Endothelial cell of umbilical vein (primary cell): ENCODE measurements around the gene NSFL1C. TPM values are rescaled to one million over a fixed set of nuclear protein-coding genes. Genes with fewer than 3 reads are reported as not detected.

Experiments used
- BruUV-seq: library from RNA; stranded (reverse); fragments of 400-500 nt; replicated peaks from 2 replicates; lab custom pipeline; 2021; lab: Mats Ljungman, UMichigan
- CTCF ChIA-PET: fragments of 300-600, 350-600 bp; sonication (Branson Sonifier 250); formaldehyde crosslinking; loops from one replicate; lab custom pipeline; 2021; ENCODE audit warnings: antibody characterized with exemption, inconsistent platforms; lab: Charles Lee
- POLR2A ChIA-PET: fragments of 300-600, 350-600 bp; sonication (Branson Sonifier 250); formaldehyde crosslinking; loops from one replicate; lab custom pipeline; 2021; ENCODE audit warnings: antibody characterized with exemption, inconsistent platforms; lab: Charles Lee
- DNase-seq: peaks from one replicate; pipeline ENCODE4 v3.0.0-alpha.2; 2011; ENCODE audit warnings: low read depth, low spot score
- FAIRE-seq: peaks from 2 replicates; lab custom pipeline; 2011; peaks lifted over from hg19 to GRCh38; lab: Jason Lieb, UNC
- H2AFZ ChIP-seq: 2 replicates; pipeline ENCODE4 v1.6.0; 2012; ENCODE audit warnings: low read depth, low read length, control low read depth, inconsistent platforms
- H3K27ac ChIP-seq: 2 replicates; pipeline ENCODE4 v1.5.1; 2011; ENCODE audit warnings: low read depth, mild to moderate bottlenecking, control low read depth, low read length, moderate library complexity; ENCODE audit not compliant: insufficient read depth
- H3K27me3 ChIP-seq, 2 experiments: 2 replicates each; pipeline versions ENCODE4 v1.6.0 to v1.6.1; 2011; ENCODE audit warnings: low read length in 2 of 2, mixed read lengths in 1 of 2; ENCODE audit not compliant: control insufficient read depth in 2 of 2, insufficient read depth in 2 of 2
- H3K36me3 ChIP-seq, 2 experiments: 2 replicates in 1 of 2; 3 replicates in 1 of 2; pipeline ENCODE4 v1.5.1; 2011; ENCODE audit warnings: low read length in 2 of 2, mild to moderate bottlenecking in 1 of 2, moderate library complexity in 1 of 2; ENCODE audit not compliant: control insufficient read depth in 2 of 2, insufficient read depth in 2 of 2; ENCODE audit errors: extremely low read depth in 1 of 2
- H3K4me1 ChIP-seq: 3 replicates; pipeline ENCODE4 v1.5.1; 2011; ENCODE audit warnings: mild to moderate bottlenecking, low read length; ENCODE audit not compliant: control insufficient read depth, insufficient read depth; ENCODE audit errors: extremely low read depth
- H3K4me2 ChIP-seq: 2 replicates; pipeline ENCODE4 v1.6.1; 2011; ENCODE audit warnings: low read length, control low read depth, mixed read lengths; ENCODE audit not compliant: insufficient read depth
- H3K4me3 ChIP-seq, 3 experiments: fragments of 200-600 bp in 1 of 3; sonication (generic), shearing (Covaris generic) in 1 of 3; replicated peaks in 1 of 3; 2 replicates each; pipeline ENCODE4 v1.5.1; 2011 to 2016; ENCODE audit warnings: control low read depth in 3 of 3, low read length in 3 of 3, mild to moderate bottlenecking in 2 of 3, inconsistent platforms in 1 of 3, low read depth in 1 of 3, moderate library complexity in 1 of 3; ENCODE audit not compliant: insufficient read depth in 1 of 3
- H3K79me2 ChIP-seq: 2 replicates; pipeline ENCODE4 v1.6.0; 2012; ENCODE audit warnings: low read length, inconsistent platforms; ENCODE audit not compliant: control insufficient read depth, insufficient read depth
- H3K9ac ChIP-seq: replicated peaks from 2 replicates; pipeline ENCODE3; 2011; ENCODE audit warnings: low read length, control low read depth; ENCODE audit not compliant: insufficient read depth; ENCODE audit errors: extremely low read depth
- H3K9me1 ChIP-seq: replicated peaks from 3 replicates; pipeline ENCODE4 v1.6.0; 2011; ENCODE audit warnings: mild to moderate bottlenecking, low read length; ENCODE audit not compliant: control insufficient read depth, insufficient read depth; ENCODE audit errors: extremely low read depth
- H3K9me3 ChIP-seq: replicated peaks from 2 replicates; pipeline ENCODE4 v1.5.1; 2012; ENCODE audit warnings: low read length, inconsistent platforms; ENCODE audit not compliant: control insufficient read depth, insufficient read depth
- H4K20me1 ChIP-seq: replicated peaks from 2 replicates; pipeline ENCODE3; 2011; ENCODE audit warnings: mild to moderate bottlenecking, low read length; ENCODE audit not compliant: control insufficient read depth, insufficient read depth; ENCODE audit errors: extremely low read depth
- CTCF ChIP-seq, 2 donors: IDR thresholded peaks; 1 replicate in 1 of 2; 2 replicates in 1 of 2; pipeline ENCODE4 v1.5.1; 2011; ENCODE audit warnings: low read length in 2 of 2, mild to moderate bottlenecking in 2 of 2, moderate library complexity in 2 of 2, control low read depth in 1 of 2, inconsistent platforms in 1 of 2, low read depth in 1 of 2; ENCODE audit not compliant: insufficient read depth in 1 of 2; ENCODE audit errors: extremely low read depth in 1 of 2
- EZH2 ChIP-seq: IDR thresholded peaks from 2 replicates; pipeline ENCODE4 v1.6.1; 2012; ENCODE audit warnings: borderline replicate concordance, low read depth, mild to moderate bottlenecking, moderate library complexity, low read length, inconsistent platforms; ENCODE audit not compliant: severe bottlenecking
- FOS ChIP-seq: IDR thresholded peaks from 2 replicates; pipeline ENCODE4 v1.6.1; 2011; ENCODE audit warnings: mild to moderate bottlenecking, low read length, moderate library complexity, borderline replicate concordance; ENCODE audit not compliant: insufficient read depth
- GATA2 ChIP-seq: IDR thresholded peaks from 2 replicates; pipeline ENCODE4 v1.7.0; 2011; ENCODE audit warnings: low read depth, mild to moderate bottlenecking, moderate library complexity, mixed read lengths, low read length; ENCODE audit not compliant: insufficient read length, insufficient read depth
- JUN ChIP-seq: IDR thresholded peaks from 2 replicates; pipeline ENCODE4 v1.6.1; 2011; ENCODE audit warnings: borderline replicate concordance, low read depth; ENCODE audit not compliant: insufficient read length, insufficient read depth
- MAX ChIP-seq: IDR thresholded peaks from 2 replicates; pipeline ENCODE4 v1.6.1; 2011; ENCODE audit not compliant: insufficient read depth, insufficient read length
- MYC ChIP-seq: IDR thresholded peaks from one replicate; pipeline ENCODE4 v1.6.1; 2011; ENCODE audit warnings: mild to moderate bottlenecking, low read depth, low read length
- POLR2A ChIP-seq: IDR thresholded peaks from 2 replicates; pipeline ENCODE4 v1.6.1; 2012; ENCODE audit warnings: low read depth, mild to moderate bottlenecking, control low read depth, low read length
- POLR2AphosphoS5 ChIP-seq: IDR thresholded peaks from 2 replicates; pipeline ENCODE4 v1.6.1; 2012; ENCODE audit warnings: low read depth, mild to moderate bottlenecking, control low read depth, low read length, moderate library complexity; ENCODE audit not compliant: insufficient read depth
- dilution Hi-C: fragments of 300-500 bp; cut with MboI; formaldehyde crosslinking; loops from one replicate; pipeline ENCODE4 v1.15.0; 2019; ENCODE audit warnings: low sequenced_read_pairs; ENCODE audit not compliant: extremely low pct_ligation_motif_present
- intact Hi-C: fragments of 100-400 bp; cut with micrococcal nuclease; formaldehyde crosslinking; loops from one replicate; pipeline ENCODE4 v1.10.0; 2022
- polyA plus RNA-seq, 4 experiments: library from polyadenylated mRNA; depleted of rRNA in 3 of 4; stranded (reverse) in 3 of 4; unstranded in 1 of 4; fragments of >200 nt; gene quantifications; 2 replicates each; pipeline versions ENCODE4 v1.2.1 to v1.2.3, GENCODE V29; 2011 to 2012; ENCODE audit warnings: missing spikeins in 1 of 4
- total RNA-seq: library from RNA; stranded (reverse); gene quantifications from 2 replicates; pipeline ENCODE4 v1.2.3, GENCODE V29; 2021

The NSFL1C gene
- total and polyA plus RNA-seq, 2 donors (not counting 3 experiments of a cell fraction or from before 2014, with no cell fraction given): 27.3 to 95.7 TPM

- H3K36me3 ChIP-seq: no peaks in the 10 kb centered on the region
- FAIRE-seq (no peak), DNase-seq (no peak)
- ChIA-PET CTCF (interaction anchor here (0.7 to 2.0 kb wide), 6 partner anchors 8 to 37 kb away, joined by 3 to 7 read pairs (median 5); no protein-coding TSS in a partner anchor), POLR2A (no interaction called here)
- no peak for TF ChIP-seq POLR2A
- no peak for TF ChIP-seq FOS
- no peak for TF ChIP-seq JUN
- no peak for TF ChIP-seq EZH2
- TF ChIP-seq POLR2AphosphoS5: no peak
- no peak for TF ChIP-seq MYC
- TF ChIP-seq MAX: no peak
- TF ChIP-seq CTCF (IDR thresholded peaks at IDR 0.05; ENCODE audit: extremely low read depth in 1 of 2, insufficient read depth in 1 of 2, low read depth in 1 of 2, low read length in 2 of 2): no peak
- no peak for TF ChIP-seq GATA2
- intact Hi-C loops: no loop called here
- no peaks in the 10 kb centered on the region for H3K4me1 ChIP-seq
- no peaks in the 10 kb centered on the region for H3K9me3 ChIP-seq
- BruUV-seq: no TSS peak
- no peak overlapping the region for H2AFZ ChIP-seq
- H4K20me1 ChIP-seq: no peaks in the 10 kb centered on the region
- H3K27ac ChIP-seq: no peak overlapping the region
- no peaks in the 10 kb centered on the region for H3K79me2 ChIP-seq
- dilution Hi-C loops: loop anchor here (25.0 kb wide), 1 partner anchor 114 kb away; no protein-coding TSS in a partner anchor
- H3K27me3 ChIP-seq: no peaks in the 10 kb centered on the region
- no peak overlapping the region for H3K9ac ChIP-seq
- H3K4me3 ChIP-seq: no peak overlapping the region
- no peak overlapping the region for H3K4me2 ChIP-seq
- H3K9me1 ChIP-seq: no peaks in the 10 kb centered on the region
These were observed 40.3 kb downstream of the NSFL1C start for GRCh38 chr20:1426231-1426849.
